ENCODE results near the gene GPHN. TPM values are rescaled to one million over a fixed set of nuclear protein-coding genes. Genes with fewer than 3 reads are reported as not detected.
"Not testable (repeated sequence)": the region's sequence is repeated elsewhere in the genome, so short reads cannot be mapped to it uniquely, and the experiment has no call there.

GPHN gene
- total RNA-seq, 1 donor, result 8.3 TPM

DNA sequence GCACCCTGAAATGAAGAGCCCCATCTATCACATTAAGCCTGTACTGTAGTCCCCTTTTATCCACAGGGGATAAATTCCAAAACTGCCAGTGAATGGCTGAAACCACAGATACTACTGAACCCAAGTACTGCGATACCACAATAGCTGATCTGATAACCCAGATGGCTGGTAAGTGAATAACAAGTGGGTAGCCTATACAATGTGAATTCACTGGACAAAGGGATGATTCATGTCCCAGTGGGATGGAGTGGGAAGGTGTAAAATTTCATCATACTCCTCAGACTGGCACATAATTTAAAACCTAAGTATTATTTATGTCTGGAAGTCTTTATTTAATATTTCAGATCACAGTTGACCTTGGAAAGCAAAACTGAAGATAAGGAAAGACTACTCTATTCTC, 201.3 kb downstream of the GPHN start:
- Histone ChIP-seq H3K36me3 (ENCODE audit: insufficient read depth, low read length) (no peaks in the 10 kb centered on the region), H3K4me1 (ENCODE audit: insufficient read depth, low read length) (peaks cover 13% of the 10 kb centered on the region), H4K20me1 (ENCODE audit: insufficient read depth, low read length) (no peaks in the 10 kb centered on the region), H3K27me3 (ENCODE audit: insufficient read depth, low read length) (no peaks in the 10 kb centered on the region), H3K79me2 (ENCODE audit: insufficient read depth, low read length) (no peaks in the 10 kb centered on the region), H3K9me3 (ENCODE audit: low read depth, low read length) (no peaks in the 10 kb centered on the region), H3K4me2 (ENCODE audit: insufficient read depth, low read length) (peak overlapping the region; percentile 17), H3K27ac (ENCODE audit: low read depth, low read length) (no peak overlapping the region), H3K4me3 (ENCODE audit: insufficient read depth, low read length) (no peak overlapping the region), H2AFZ (ENCODE audit: low read length) (no peak overlapping the region)
- peak; percentile 42 for DNase-seq (ENCODE audit: insufficient read length, low spot score, missing footprints)
- TF ChIP-seq, protein P1, sequence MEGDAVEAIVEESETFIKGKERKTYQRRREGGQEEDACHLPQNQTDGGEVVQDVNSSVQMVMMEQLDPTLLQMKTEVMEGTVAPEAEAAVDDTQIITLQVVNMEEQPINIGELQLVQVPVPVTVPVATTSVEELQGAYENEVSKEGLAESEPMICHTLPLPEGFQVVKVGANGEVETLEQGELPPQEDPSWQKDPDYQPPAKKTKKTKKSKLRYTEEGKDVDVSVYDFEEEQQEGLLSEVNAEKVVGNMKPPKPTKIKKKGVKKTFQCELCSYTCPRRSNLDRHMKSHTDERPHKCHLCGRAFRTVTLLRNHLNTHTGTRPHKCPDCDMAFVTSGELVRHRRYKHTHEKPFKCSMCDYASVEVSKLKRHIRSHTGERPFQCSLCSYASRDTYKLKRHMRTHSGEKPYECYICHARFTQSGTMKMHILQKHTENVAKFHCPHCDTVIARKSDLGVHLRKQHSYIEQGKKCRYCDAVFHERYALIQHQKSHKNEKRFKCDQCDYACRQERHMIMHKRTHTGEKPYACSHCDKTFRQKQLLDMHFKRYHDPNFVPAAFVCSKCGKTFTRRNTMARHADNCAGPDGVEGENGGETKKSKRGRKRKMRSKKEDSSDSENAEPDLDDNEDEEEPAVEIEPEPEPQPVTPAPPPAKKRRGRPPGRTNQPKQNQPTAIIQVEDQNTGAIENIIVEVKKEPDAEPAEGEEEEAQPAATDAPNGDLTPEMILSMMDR (IDR thresholded peaks at IDR 0.05; ENCODE audit: extremely low read depth, low read depth, low read length), result no peak

DNA sequence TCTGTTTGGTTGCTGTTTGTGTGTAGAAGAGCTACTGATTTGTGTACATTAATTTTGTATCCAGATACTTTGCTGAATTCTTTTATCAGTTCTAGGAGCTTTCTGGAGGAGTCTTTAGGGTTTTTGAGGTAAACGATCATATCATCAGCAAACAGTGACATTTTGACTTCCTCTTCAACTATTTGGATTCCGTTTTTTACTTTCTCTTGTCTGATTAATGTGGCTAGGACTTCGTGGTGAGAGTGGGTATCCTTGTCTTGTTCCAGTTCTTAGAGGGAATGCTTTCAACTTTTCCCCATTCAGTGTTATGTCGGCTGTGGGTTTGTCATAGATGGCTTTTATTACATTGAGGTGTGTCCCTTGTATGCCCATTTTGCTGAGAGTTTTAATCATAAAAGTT, 206.3 kb downstream of the GPHN start:
- H3K9me3 ChIP-seq (ENCODE audit: low read depth, low read length); H3K79me2 ChIP-seq (ENCODE audit: insufficient read depth, low read length); H3K36me3 ChIP-seq (ENCODE audit: insufficient read depth, low read length); H4K20me1 ChIP-seq (ENCODE audit: insufficient read depth, low read length); H3K4me1 ChIP-seq (ENCODE audit: insufficient read depth, low read length); H3K4me3 ChIP-seq (ENCODE audit: insufficient read depth, low read length); H3K4me2 ChIP-seq (ENCODE audit: insufficient read depth, low read length); DNase-seq (ENCODE audit: insufficient read length, low spot score, missing footprints); H2AFZ ChIP-seq (ENCODE audit: low read length); H3K27me3 ChIP-seq (ENCODE audit: insufficient read depth, low read length); H3K27ac ChIP-seq (ENCODE audit: low read depth, low read length): not testable (repeated sequence)

DNA sequence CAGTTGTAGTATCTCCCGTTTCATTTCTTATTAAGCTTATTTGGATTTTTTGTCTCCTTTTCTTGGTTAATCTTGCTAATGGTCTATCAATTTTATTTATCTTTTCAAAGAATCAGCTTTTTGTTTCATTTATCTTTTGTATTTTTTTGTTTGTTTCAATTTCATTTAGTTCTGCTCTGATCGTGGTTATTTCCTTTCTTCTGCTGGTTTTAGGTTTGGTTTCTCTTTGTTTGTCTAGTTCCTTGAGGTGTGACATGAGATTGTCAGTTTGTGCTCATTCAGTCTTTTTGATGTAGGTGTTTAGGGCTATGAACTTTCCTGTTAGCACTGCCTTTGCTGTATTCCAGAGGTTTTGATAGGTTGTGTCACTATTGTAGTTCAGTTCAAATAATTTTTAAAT, 207.4 kb downstream of the GPHN start:
- DNase-seq (ENCODE audit: insufficient read length, low spot score, missing footprints); H3K36me3 ChIP-seq (ENCODE audit: insufficient read depth, low read length); H2AFZ ChIP-seq (ENCODE audit: low read length); H4K20me1 ChIP-seq (ENCODE audit: insufficient read depth, low read length); H3K4me3 ChIP-seq (ENCODE audit: insufficient read depth, low read length); H3K79me2 ChIP-seq (ENCODE audit: insufficient read depth, low read length); H3K27ac ChIP-seq (ENCODE audit: low read depth, low read length); H3K9me3 ChIP-seq (ENCODE audit: low read depth, low read length); H3K27me3 ChIP-seq (ENCODE audit: insufficient read depth, low read length); H3K4me1 ChIP-seq (ENCODE audit: insufficient read depth, low read length); H3K4me2 ChIP-seq (ENCODE audit: insufficient read depth, low read length): not testable (repeated sequence)

DNA sequence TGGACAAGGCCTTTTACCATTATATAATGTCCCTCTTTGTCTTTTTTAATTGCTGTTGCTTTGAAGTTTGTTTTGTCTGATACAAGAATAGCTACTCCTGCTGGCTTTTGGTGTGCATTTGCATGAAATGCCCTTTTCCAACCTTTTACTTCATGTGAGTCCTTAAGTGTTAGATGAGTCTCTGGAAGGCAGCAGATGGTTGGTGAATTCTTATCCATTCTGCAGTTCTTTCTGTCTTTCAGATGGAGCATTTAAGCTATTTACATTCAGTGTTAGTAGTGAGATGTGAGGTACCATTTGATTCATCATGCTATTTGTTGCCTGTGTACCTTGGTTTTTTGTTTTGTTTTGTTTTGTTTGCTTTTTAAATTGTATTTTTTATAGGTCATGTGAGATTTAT, 208.3 kb downstream of the GPHN start:
- Histone ChIP-seq H3K9me3 (ENCODE audit: low read depth, low read length) (no peaks in the 10 kb centered on the region), H2AFZ (ENCODE audit: low read length) (no peak overlapping the region), H3K27ac (ENCODE audit: low read depth, low read length) (no peak overlapping the region), H4K20me1 (ENCODE audit: insufficient read depth, low read length) (no peaks in the 10 kb centered on the region), H3K4me2 (ENCODE audit: insufficient read depth, low read length) (no peak overlapping the region), H3K27me3 (ENCODE audit: insufficient read depth, low read length) (no peaks in the 10 kb centered on the region), H3K79me2 (ENCODE audit: insufficient read depth, low read length) (no peaks in the 10 kb centered on the region), H3K36me3 (ENCODE audit: insufficient read depth, low read length) (no peaks in the 10 kb centered on the region), H3K4me3 (ENCODE audit: insufficient read depth, low read length) (no peak overlapping the region), H3K4me1 (ENCODE audit: insufficient read depth, low read length) (no peaks in the 10 kb centered on the region)
- TF ChIP-seq, protein P1 (IDR thresholded peaks at IDR 0.05; ENCODE audit: extremely low read depth, low read depth, low read length), result no peak
- no peak for DNase-seq (ENCODE audit: insufficient read length, low spot score, missing footprints)

DNA sequence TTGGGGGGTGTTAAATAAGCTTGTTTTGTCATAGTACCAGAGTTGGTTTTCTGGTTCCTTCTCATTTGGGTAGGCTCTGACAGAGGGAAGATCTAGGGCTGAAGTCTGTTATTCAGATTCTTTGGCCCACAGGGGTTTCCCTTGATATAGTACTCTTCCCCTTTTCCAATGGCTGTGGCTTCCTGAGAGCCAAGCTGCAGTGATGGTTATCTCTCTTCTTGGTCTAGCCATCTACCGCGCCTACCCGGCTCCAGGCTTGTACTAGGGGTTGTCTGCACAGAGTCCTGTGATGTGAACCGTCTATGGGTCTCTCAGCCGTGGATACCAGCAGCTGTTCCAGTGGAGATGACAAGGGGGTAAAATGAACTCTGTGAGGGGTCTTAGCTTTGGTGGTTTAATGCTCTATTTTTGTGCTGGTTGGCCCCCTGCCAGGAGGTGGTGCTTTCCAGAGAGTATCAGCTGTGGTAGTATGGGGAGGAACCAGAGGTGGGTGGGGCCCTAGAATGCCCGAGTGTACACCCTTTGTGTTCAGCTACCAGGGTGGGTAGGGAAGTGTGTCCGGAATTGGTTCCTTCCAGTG, 209.7 kb downstream of the GPHN start:
- no peaks in the 10 kb centered on the region for H3K36me3 ChIP-seq (ENCODE audit: insufficient read depth, low read length)
- no peaks in the 10 kb centered on the region for H3K4me1 ChIP-seq (ENCODE audit: insufficient read depth, low read length)
- no peak overlapping the region for H3K4me3 ChIP-seq (ENCODE audit: insufficient read depth, low read length)
- no peaks in the 10 kb centered on the region for H3K79me2 ChIP-seq (ENCODE audit: insufficient read depth, low read length)
- no peaks in the 10 kb centered on the region for H3K27me3 ChIP-seq (ENCODE audit: insufficient read depth, low read length)
- H2AFZ ChIP-seq (ENCODE audit: low read length), result no peak overlapping the region
- H4K20me1 ChIP-seq (ENCODE audit: insufficient read depth, low read length), result no peaks in the 10 kb centered on the region
- no peaks in the 10 kb centered on the region for H3K9me3 ChIP-seq (ENCODE audit: low read depth, low read length)
- H3K27ac ChIP-seq (ENCODE audit: low read depth, low read length), result no peak overlapping the region
- DNase-seq (ENCODE audit: insufficient read length, low spot score, missing footprints), result no peak
- TF ChIP-seq, protein P1 (IDR thresholded peaks at IDR 0.05; ENCODE audit: extremely low read depth, low read depth, low read length), result no peak
- H3K4me2 ChIP-seq (ENCODE audit: insufficient read depth, low read length), result no peak overlapping the region
